CD14-positive monocyte (primary cell): ENCODE measurements around the gene GALNTL6. TPM values are rescaled to one million over a fixed set of nuclear protein-coding genes. Genes with fewer than 3 reads are reported as not detected.

ENCODE experiments used
- DNase-seq, 3 donors: peaks; one replicate each; pipeline ENCODE4 v3.0.0-alpha.2; 2011 to 2022
- H2AFZ ChIP-seq: 2 replicates; pipeline ENCODE4 v1.6.0; 2012; ENCODE audit warnings: mild to moderate bottlenecking, low read depth, low read length, inconsistent platforms; ENCODE audit not compliant: insufficient read depth, poor library complexity, severe bottlenecking
- H3K27ac ChIP-seq, 2 donors: 1 replicate in 1 of 2; 2 replicates in 1 of 2; pipeline ENCODE4 v1.5.1; 2012 to 2013; ENCODE audit warnings: low read length in 2 of 2, control low read depth in 1 of 2, inconsistent platforms in 1 of 2, low read depth in 1 of 2, mild to moderate bottlenecking in 1 of 2
- H3K27me3 ChIP-seq, 2 donors: one replicate each; pipeline versions ENCODE4 v1.6.0 to v1.6.1; 2011 to 2013; ENCODE audit warnings: low read length in 2 of 2; ENCODE audit not compliant: control insufficient read depth in 2 of 2, insufficient read depth in 2 of 2
- H3K36me3 ChIP-seq, 2 donors: replicated peaks in 1 of 2; 1 replicate in 1 of 2; 2 replicates in 1 of 2; pipeline versions ENCODE4 v1.5.1 to v1.6.1; 2012 to 2013; ENCODE audit warnings: low read length in 2 of 2, control low read depth in 1 of 2, inconsistent platforms in 1 of 2, mild to moderate bottlenecking in 1 of 2; ENCODE audit not compliant: insufficient read depth in 2 of 2, control insufficient read depth in 1 of 2
- H3K4me1 ChIP-seq, 2 donors: 1 replicate in 1 of 2; 2 replicates in 1 of 2; pipeline versions ENCODE4 v1.5.1 to v1.6.1; 2012 to 2013; ENCODE audit warnings: low read length in 2 of 2, control low read depth in 1 of 2, inconsistent platforms in 1 of 2, mild to moderate bottlenecking in 1 of 2, moderate library complexity in 1 of 2; ENCODE audit not compliant: insufficient read depth in 2 of 2, control insufficient read depth in 1 of 2
- H3K4me2 ChIP-seq: replicated peaks from 2 replicates; pipeline ENCODE3; 2012; ENCODE audit warnings: low read length, moderate library complexity, mild to moderate bottlenecking; ENCODE audit not compliant: poor library complexity, severe bottlenecking; ENCODE audit errors: extremely low read depth
- H3K4me3 ChIP-seq, 3 experiments: fragments of 200-600 bp in 1 of 3; sonication (generic) in 1 of 3; replicated peaks in 1 of 3; 1 replicate in 2 of 3; 2 replicates in 1 of 3; pipeline ENCODE4 v1.5.1; 2011 to 2013; ENCODE audit warnings: low read length in 3 of 3, mild to moderate bottlenecking in 3 of 3, control low read depth in 2 of 3, low read depth in 2 of 3, inconsistent platforms in 1 of 3, moderate library complexity in 1 of 3
- H3K79me2 ChIP-seq: 2 replicates; pipeline ENCODE4 v1.6.0; 2012; ENCODE audit warnings: mild to moderate bottlenecking, control low read depth, inconsistent platforms, low read length, moderate library complexity; ENCODE audit not compliant: insufficient read depth
- H3K9ac ChIP-seq: 2 replicates; pipeline ENCODE4 v1.6.0; 2017; ENCODE audit warnings: low read length, mild to moderate bottlenecking; ENCODE audit not compliant: insufficient read depth, poor library complexity, severe bottlenecking
- H3K9me3 ChIP-seq, 2 donors: replicated peaks in 1 of 2; 1 replicate in 1 of 2; 2 replicates in 1 of 2; pipeline versions ENCODE4 v1.5.1 to v1.6.1; 2012 to 2013; ENCODE audit warnings: low read length in 2 of 2, control low read depth in 1 of 2; ENCODE audit not compliant: control insufficient read depth in 1 of 2, insufficient read depth in 1 of 2
- H4K20me1 ChIP-seq: 2 replicates; pipeline ENCODE4 v1.6.0; 2012; ENCODE audit warnings: mild to moderate bottlenecking, low read length, control low read depth, moderate library complexity; ENCODE audit not compliant: insufficient read depth
- H3K27ac Mint-ChIP-seq, 7 donors: one replicate each; pipeline ENCODE4 v1.8.0; 2020; ENCODE audit warnings: mild to moderate bottlenecking in 7 of 7, mixed read lengths in 7 of 7, moderate library complexity in 6 of 7, inconsistent platforms in 2 of 7
- H3K27me3 Mint-ChIP-seq, 3 donors: one replicate each; pipeline ENCODE4 v1.8.0; 2021 to 2022; ENCODE audit warnings: low read depth in 3 of 3, mild to moderate bottlenecking in 3 of 3, mixed read lengths in 3 of 3, moderate library complexity in 3 of 3, inconsistent platforms in 1 of 3
- H3K36me3 Mint-ChIP-seq, 2 donors: one replicate each; pipeline ENCODE4 v1.8.0; 2020; ENCODE audit warnings: mixed read lengths in 2 of 2, inconsistent platforms in 1 of 2, mild to moderate bottlenecking in 1 of 2
- H3K4me1 Mint-ChIP-seq: one replicate; pipeline ENCODE4 v1.8.0; 2020; ENCODE audit warnings: mild to moderate bottlenecking, mixed read lengths
- H3K4me3 Mint-ChIP-seq, 2 donors: one replicate each; pipeline ENCODE4 v1.8.0; 2020; ENCODE audit warnings: mild to moderate bottlenecking in 2 of 2, mixed read lengths in 2 of 2, moderate library complexity in 1 of 2
- H3K9me3 Mint-ChIP-seq, 7 donors: one replicate each; pipeline ENCODE4 v1.8.0; 2020 to 2022; ENCODE audit warnings: mixed read lengths in 7 of 7, mild to moderate bottlenecking in 6 of 7, moderate library complexity in 6 of 7, inconsistent platforms in 2 of 7
- CTCF ChIP-seq: fragments of 200-600 bp; IDR thresholded peaks from one replicate; pipeline ENCODE4 v1.8.0; 2022; ENCODE audit warnings: antibody characterized with exemption, mild to moderate bottlenecking
- WGBS: methylation state at CpG from one replicate; pipeline ENCODE4 v1.1.5; 2013; ENCODE audit warnings: missing lambda C conversion rate; ENCODE audit not compliant: insufficient coverage; 5-methylcytosine and 5-hydroxymethylcytosine counted together
- intact Hi-C, 2 donors: fragments of 100-400 bp; cut with micrococcal nuclease; formaldehyde crosslinking; loops; one replicate each; pipeline versions ENCODE4 v1.15.0 to v1.15.1; 2023
- polyA plus RNA-seq, 3 donors: library from polyadenylated mRNA; depleted of rRNA in 1 of 3; unstranded in 2 of 3; stranded (reverse) in 1 of 3; fragments of 300-500 nt in 2 of 3; fragments of >200 nt in 1 of 3; fragmentation: Illumina TruSeq in 2 of 3; gene quantifications; 1 replicate in 2 of 3; 2 replicates in 1 of 3; pipeline ENCODE4 v1.2.3, GENCODE V29; 2012 to 2021

GALNTL6 gene
- polyA plus RNA-seq, 3 donors: 0.05 TPM; not detected in 2

GRCh38 chr4:172147687-172148086, 334.5 kb downstream of the GALNTL6 start:
- no peak for DNase-seq
- H3K4me3 ChIP-seq: no peak overlapping the region
- Mint-ChIP-seq H3K27ac (no peak overlapping the region), H3K9me3 (no peaks in the 10 kb centered on the region), H3K4me3 (no peak overlapping the region), H3K4me1 (no peaks in the 10 kb centered on the region), H3K27me3 (no peaks in the 10 kb centered on the region), H3K36me3 (no peaks in the 10 kb centered on the region)
- intact Hi-C loops: no loop called here
- H3K9ac ChIP-seq: no peak overlapping the region
- H3K9me3 ChIP-seq: no peaks in the 10 kb centered on the region
- no peak overlapping the region for H3K27ac ChIP-seq
- no peaks in the 10 kb centered on the region for H3K27me3 ChIP-seq
- no peaks in the 10 kb centered on the region for H3K4me1 ChIP-seq
- TF ChIP-seq CTCF: no peak
- H4K20me1 ChIP-seq: no peaks in the 10 kb centered on the region
- WGBS: no CpG with 5 or more reads among the region's 2 CpGs
- no peak overlapping the region for H3K4me2 ChIP-seq
- no peaks in the 10 kb centered on the region for H3K79me2 ChIP-seq
- H2AFZ ChIP-seq: no peak overlapping the region
- no peaks in the 10 kb centered on the region for H3K36me3 ChIP-seq

- Histone ChIP-seq H3K79me2 (no peaks in the 10 kb centered on the region), H3K4me3 (no peak overlapping the region), H3K9ac (no peak overlapping the region), H4K20me1 (no peaks in the 10 kb centered on the region), H3K27me3 (no peaks in the 10 kb centered on the region), H3K4me1 (no peaks in the 10 kb centered on the region), H3K36me3 (no peaks in the 10 kb centered on the region), H3K27ac (no peak overlapping the region), H3K4me2 (no peak overlapping the region), H3K9me3 (no peaks in the 10 kb centered on the region), H2AFZ (no peak overlapping the region)
- Mint-ChIP-seq H3K27ac (no peak overlapping the region), H3K4me1 (no peaks in the 10 kb centered on the region), H3K36me3 (no peaks in the 10 kb centered on the region), H3K27me3 (no peaks in the 10 kb centered on the region), H3K9me3 (no peaks in the 10 kb centered on the region), H3K4me3 (no peak overlapping the region)
- WGBS: 69% methylated on average over 4 of the region's 5 CpGs
- intact Hi-C loops: no loop called here
- no peak for TF ChIP-seq CTCF
- no peak for DNase-seq
Observed at GRCh38 chr4:172149329-172149728, 336.1 kb downstream of the GALNTL6 start.
